Vagina (tissue), 2 donors: ENCODE data around the gene FIGN.

Experiments
- POLR2A ChIP-seq, 2 donors: fragments of 450-650 bp; IDR thresholded peaks; one replicate each; pipeline ENCODE4 v1.6.1; 2017; ENCODE audit warnings: antibody characterized with exemption in 2 of 2, mild to moderate bottlenecking in 2 of 2, moderate library complexity in 2 of 2
- TF ChIP-seq, protein P1 (sequence below), 3 experiments: fragments of 450-650 bp in 2 of 3; fragments of 200-600 bp in 1 of 3; sonication (generic) in 1 of 3; IDR thresholded peaks; one replicate each; pipeline ENCODE4 v1.5.1; 2017 to 2019; ENCODE audit warnings: antibody characterized with exemption in 3 of 3, mild to moderate bottlenecking in 2 of 3, moderate library complexity in 2 of 3

DNA sequence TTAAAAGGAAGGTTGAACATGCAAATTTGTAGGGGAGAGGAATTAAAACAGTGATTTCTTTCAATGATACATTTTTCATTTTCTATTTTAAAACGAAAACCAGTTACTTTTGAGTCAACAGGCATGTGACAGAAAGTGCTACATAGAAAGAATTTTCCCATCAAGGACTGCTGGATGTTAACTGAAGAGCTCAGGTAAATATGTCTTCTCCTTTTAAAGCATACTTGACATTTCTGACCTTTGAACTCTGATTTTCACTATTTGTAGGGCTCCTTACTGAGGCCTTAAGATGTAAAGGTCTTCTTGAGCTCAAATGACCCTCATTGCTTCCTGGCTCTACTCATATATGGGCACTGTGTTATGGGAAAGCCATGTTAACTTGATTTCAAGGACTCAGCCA is 32.4 kb downstream of the FIGN start:
- no peak for TF ChIP-seq POLR2A (IDR thresholded peaks at IDR 0.05)
- TF ChIP-seq, protein P1, sequence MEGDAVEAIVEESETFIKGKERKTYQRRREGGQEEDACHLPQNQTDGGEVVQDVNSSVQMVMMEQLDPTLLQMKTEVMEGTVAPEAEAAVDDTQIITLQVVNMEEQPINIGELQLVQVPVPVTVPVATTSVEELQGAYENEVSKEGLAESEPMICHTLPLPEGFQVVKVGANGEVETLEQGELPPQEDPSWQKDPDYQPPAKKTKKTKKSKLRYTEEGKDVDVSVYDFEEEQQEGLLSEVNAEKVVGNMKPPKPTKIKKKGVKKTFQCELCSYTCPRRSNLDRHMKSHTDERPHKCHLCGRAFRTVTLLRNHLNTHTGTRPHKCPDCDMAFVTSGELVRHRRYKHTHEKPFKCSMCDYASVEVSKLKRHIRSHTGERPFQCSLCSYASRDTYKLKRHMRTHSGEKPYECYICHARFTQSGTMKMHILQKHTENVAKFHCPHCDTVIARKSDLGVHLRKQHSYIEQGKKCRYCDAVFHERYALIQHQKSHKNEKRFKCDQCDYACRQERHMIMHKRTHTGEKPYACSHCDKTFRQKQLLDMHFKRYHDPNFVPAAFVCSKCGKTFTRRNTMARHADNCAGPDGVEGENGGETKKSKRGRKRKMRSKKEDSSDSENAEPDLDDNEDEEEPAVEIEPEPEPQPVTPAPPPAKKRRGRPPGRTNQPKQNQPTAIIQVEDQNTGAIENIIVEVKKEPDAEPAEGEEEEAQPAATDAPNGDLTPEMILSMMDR (IDR thresholded peaks at IDR 0.05): no peak
